Endodermal cell (in vitro differentiated cells): ENCODE results near the gene GALNT16. TPM values are rescaled to one million over a fixed set of nuclear protein-coding genes. Genes with fewer than 3 reads are reported as not detected.
A peak's percentile ranks its signal among the peaks of the same experiment; 100 is the strongest.

Experiments used
- DNase-seq: peaks from one replicate; pipeline ENCODE4 v3.0.0-alpha.2; 2017
- H3K27ac ChIP-seq: 2 replicates; pipeline ENCODE4 v1.5.1; 2013; ENCODE audit warnings: mild to moderate bottlenecking, low read depth, low read length, moderate library complexity
- H3K27me3 ChIP-seq: 2 replicates; pipeline ENCODE4 v1.6.1; 2013; ENCODE audit warnings: mild to moderate bottlenecking, low read length, moderate library complexity; ENCODE audit not compliant: insufficient read depth, control insufficient read depth, poor library complexity, severe bottlenecking
- H3K36me3 ChIP-seq: 2 replicates; pipeline ENCODE4 v1.7.0; 2013; ENCODE audit warnings: mild to moderate bottlenecking, low read length, moderate library complexity; ENCODE audit not compliant: control insufficient read depth, insufficient read depth
- H3K4me1 ChIP-seq: one replicate; pipeline ENCODE4 v1.7.0; 2013; ENCODE audit warnings: low read length; ENCODE audit not compliant: control insufficient read depth, insufficient read depth
- H3K4me3 ChIP-seq: 2 replicates; pipeline ENCODE4 v1.5.1; 2013; ENCODE audit warnings: mild to moderate bottlenecking, low read length, moderate library complexity
- H3K9ac ChIP-seq: 2 replicates; pipeline ENCODE4 v1.6.1; 2013; ENCODE audit warnings: mild to moderate bottlenecking, low read length, moderate library complexity; ENCODE audit not compliant: poor library complexity, severe bottlenecking; ENCODE audit errors: extremely low read depth
- H3K9me3 ChIP-seq: 2 replicates; pipeline ENCODE4 v1.6.1; 2013; ENCODE audit warnings: mild to moderate bottlenecking, low read length, moderate library complexity; ENCODE audit not compliant: control insufficient read depth
- H3K27ac Mint-ChIP-seq: 2 replicates; pipeline ENCODE4 v1.8.0; 2020; ENCODE audit warnings: mixed read lengths
- H3K27me3 Mint-ChIP-seq: 2 replicates; pipeline ENCODE4 v1.8.0; 2021; ENCODE audit warnings: mild to moderate bottlenecking, mixed read lengths; ENCODE audit not compliant: insufficient read depth
- H3K36me3 Mint-ChIP-seq: 2 replicates; pipeline ENCODE4 v1.8.0; 2020; ENCODE audit warnings: low read depth, mixed read lengths
- H3K4me1 Mint-ChIP-seq: 2 replicates; pipeline ENCODE4 v1.8.0; 2020; ENCODE audit warnings: mixed read lengths
- H3K4me3 Mint-ChIP-seq: 2 replicates; pipeline ENCODE4 v1.8.0; 2020; ENCODE audit warnings: mild to moderate bottlenecking, moderate library complexity, mixed read lengths
- H3K9me3 Mint-ChIP-seq: 2 replicates; pipeline ENCODE4 v1.8.0; 2020; ENCODE audit warnings: mild to moderate bottlenecking, mixed read lengths
- WGBS, 2 experiments: methylation state at CpG; one replicate each; pipeline versions ENCODE4 v1.1.5 to v1.1.7; 2013; ENCODE audit warnings: missing lambda C conversion rate in 2 of 2, mixed read lengths in 1 of 2; ENCODE audit not compliant: insufficient coverage in 1 of 2, insufficient read length in 1 of 2; 5-methylcytosine and 5-hydroxymethylcytosine counted together
- total RNA-seq, 2 donors: library from RNA; stranded (reverse); fragmentation: NEBNext Ultra II Directional in 1 of 2; extraction: Animal tissue kit (Norgen Biotek cat#: 25700) in 1 of 2; gene quantifications; 2 replicates in 1 of 2; 3 replicates in 1 of 2; pipeline ENCODE4 v1.2.1, GENCODE V29; 2021
- TF ChIP-seq, protein P1 (sequence below): fragments of 200-600 bp; sonication (generic); conservative IDR thresholded peaks from 2 replicates; pipeline ENCODE4 v1.5.0; 2021; ENCODE audit warnings: antibody characterized with exemption, mild to moderate bottlenecking

Gene GALNT16
- total RNA-seq, 2 donors from 2014 or later: 2.2 to 8.0 TPM

DNA sequence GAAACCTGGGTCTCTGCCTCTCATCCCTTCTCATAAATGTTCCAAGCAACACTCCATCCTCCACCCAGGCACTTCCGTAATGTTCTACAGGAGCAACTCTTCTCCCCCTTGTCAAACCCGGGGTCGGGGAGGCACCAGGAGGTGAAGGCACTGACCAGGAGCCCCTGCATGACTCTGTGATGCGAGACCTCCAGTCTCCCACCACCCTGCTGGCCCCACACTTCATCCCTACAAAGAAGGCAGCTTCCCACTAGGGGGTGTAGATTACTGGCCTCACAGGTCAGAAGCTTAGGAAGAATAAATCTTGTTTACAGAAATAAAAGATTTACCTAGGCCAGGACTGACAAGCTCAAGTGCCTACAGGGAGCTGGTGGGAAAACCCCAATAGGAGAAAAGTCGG, 90.9 kb downstream of the GALNT16 start:
- H3K27ac Mint-ChIP-seq: peak overlapping the region; percentile 65
- 80 to 87% methylated on average over 1 to 5 of the region's 5 CpGs for WGBS, 2 experiments

DNA sequence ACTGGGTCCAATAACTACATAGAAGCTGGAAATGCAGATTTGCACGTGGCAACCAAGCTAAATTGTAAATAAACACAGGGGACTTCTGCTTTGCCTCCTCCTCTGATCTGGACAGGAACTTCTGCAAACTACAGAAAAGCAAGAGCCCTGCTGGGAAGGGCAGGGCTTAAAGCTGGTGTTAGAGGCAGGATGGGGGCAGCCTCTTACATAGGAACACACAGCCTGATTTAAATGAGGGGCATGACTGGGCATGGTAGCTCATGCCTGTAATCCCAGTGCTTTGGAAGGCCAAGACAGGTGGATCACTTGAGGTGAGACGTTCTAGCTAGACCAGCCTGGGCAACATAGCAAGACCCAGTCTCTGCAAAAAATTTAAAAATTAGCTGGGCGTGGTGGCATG, 91.4 kb downstream of the GALNT16 start:
- Histone ChIP-seq H3K27ac (no peak overlapping the region), H3K9me3 (no peaks in the 10 kb centered on the region), H3K27me3 (no peaks in the 10 kb centered on the region), H3K36me3 (no peaks in the 10 kb centered on the region), H3K4me3 (no peak overlapping the region), H3K9ac (no peak overlapping the region), H3K4me1 (peaks cover 17% of the 10 kb centered on the region)
- Mint-ChIP-seq H3K4me3 (no peak overlapping the region), H3K27me3 (peaks cover 8% of the 10 kb centered on the region), H3K27ac (peak overlapping the region; percentile 13), H3K9me3 (no peaks in the 10 kb centered on the region), H3K4me1 (peaks cover 31% of the 10 kb centered on the region), H3K36me3 (no peaks in the 10 kb centered on the region)
- WGBS, 2 experiments: 75 to 78% methylated on average over 3 of the region's 3 CpGs
- TF ChIP-seq, protein P1, sequence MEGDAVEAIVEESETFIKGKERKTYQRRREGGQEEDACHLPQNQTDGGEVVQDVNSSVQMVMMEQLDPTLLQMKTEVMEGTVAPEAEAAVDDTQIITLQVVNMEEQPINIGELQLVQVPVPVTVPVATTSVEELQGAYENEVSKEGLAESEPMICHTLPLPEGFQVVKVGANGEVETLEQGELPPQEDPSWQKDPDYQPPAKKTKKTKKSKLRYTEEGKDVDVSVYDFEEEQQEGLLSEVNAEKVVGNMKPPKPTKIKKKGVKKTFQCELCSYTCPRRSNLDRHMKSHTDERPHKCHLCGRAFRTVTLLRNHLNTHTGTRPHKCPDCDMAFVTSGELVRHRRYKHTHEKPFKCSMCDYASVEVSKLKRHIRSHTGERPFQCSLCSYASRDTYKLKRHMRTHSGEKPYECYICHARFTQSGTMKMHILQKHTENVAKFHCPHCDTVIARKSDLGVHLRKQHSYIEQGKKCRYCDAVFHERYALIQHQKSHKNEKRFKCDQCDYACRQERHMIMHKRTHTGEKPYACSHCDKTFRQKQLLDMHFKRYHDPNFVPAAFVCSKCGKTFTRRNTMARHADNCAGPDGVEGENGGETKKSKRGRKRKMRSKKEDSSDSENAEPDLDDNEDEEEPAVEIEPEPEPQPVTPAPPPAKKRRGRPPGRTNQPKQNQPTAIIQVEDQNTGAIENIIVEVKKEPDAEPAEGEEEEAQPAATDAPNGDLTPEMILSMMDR: no peak
- DNase-seq: no peak

More for the DNA sequence above, 90.9 kb downstream of the GALNT16 start:
- peaks cover 8% of the 10 kb centered on the region for H3K27me3 Mint-ChIP-seq
- no peaks in the 10 kb centered on the region for H3K9me3 Mint-ChIP-seq
- DNase-seq: peak; percentile 62
- Histone ChIP-seq H3K36me3 (no peaks in the 10 kb centered on the region), H3K4me1 (peaks cover 20% of the 10 kb centered on the region), H3K27ac (no peak overlapping the region), H3K27me3 (no peaks in the 10 kb centered on the region), H3K9me3 (no peaks in the 10 kb centered on the region), H3K4me3 (no peak overlapping the region), H3K9ac (no peak overlapping the region)
- H3K4me1 Mint-ChIP-seq: peaks cover 32% of the 10 kb centered on the region
- no peaks in the 10 kb centered on the region for H3K36me3 Mint-ChIP-seq
- TF ChIP-seq, protein P1: no peak
- no peak overlapping the region for H3K4me3 Mint-ChIP-seq

DNA sequence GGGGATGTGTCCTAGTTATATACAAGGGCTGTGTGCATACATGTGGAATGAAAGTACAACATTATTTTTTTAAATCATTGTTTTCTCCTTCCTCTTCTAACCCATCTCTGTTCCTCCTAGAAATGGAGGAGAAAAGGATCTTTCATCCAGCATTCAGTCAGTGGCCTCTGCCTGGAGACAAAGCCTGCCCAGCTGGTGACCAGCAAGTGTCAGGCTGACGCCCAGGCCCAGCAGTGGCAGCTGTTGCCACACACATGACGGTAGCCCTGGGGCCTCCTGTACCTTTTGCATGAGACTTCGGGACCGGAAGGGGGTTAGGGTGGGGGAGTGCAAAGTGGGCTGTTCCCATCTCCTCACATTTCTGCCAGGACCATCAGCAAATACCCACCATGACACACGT, 92.0 kb downstream of the GALNT16 start:
- TF ChIP-seq, protein P1: no peak
- Histone ChIP-seq H3K27me3 (no peaks in the 10 kb centered on the region), H3K36me3 (no peaks in the 10 kb centered on the region), H3K9ac (no peak overlapping the region), H3K4me3 (no peak overlapping the region), H3K27ac (peak overlapping the region; percentile 16), H3K9me3 (no peaks in the 10 kb centered on the region), H3K4me1 (peaks cover 17% of the 10 kb centered on the region)
- DNase-seq: no peak
- Mint-ChIP-seq H3K4me1 (peaks cover 27% of the 10 kb centered on the region), H3K27me3 (peaks cover 7% of the 10 kb centered on the region), H3K4me3 (no peak overlapping the region), H3K36me3 (no peaks in the 10 kb centered on the region), H3K27ac (no peak overlapping the region), H3K9me3 (no peaks in the 10 kb centered on the region)
- WGBS, 2 experiments: 94% methylated on average over 5 of the region's 5 CpGs; no CpG with 5 or more reads in 1 of the 2 experiments
